AG08395 (cell line): ENCODE measurements around the gene ARL5C.
"Not testable (repeated sequence)": the region's sequence is repeated elsewhere in the genome, so short reads cannot be mapped to it uniquely, and the experiment has no call there.

Experiments used
- DNase-seq: peaks from one replicate; pipeline ENCODE4 v3.0.0; 2012; ENCODE audit warnings: mixed read lengths, low spot score

Gene ARL5C

GRCh38 chr17:39194089-39194984 lies 28.4 kb upstream of the ARL5C start:
- DNase-seq, result peak; percentile 85

- no peak for DNase-seq
Measured at GRCh38 chr17:39193346-39193745, 27.4 kb upstream of the ARL5C start.

GRCh38 chr17:39192901-39193300 lies 26.9 kb upstream of the ARL5C start:
- no peak for DNase-seq

GRCh38 chr17:39191750-39192510 lies 26.0 kb upstream of the ARL5C start:
- DNase-seq, result no peak

DNA sequence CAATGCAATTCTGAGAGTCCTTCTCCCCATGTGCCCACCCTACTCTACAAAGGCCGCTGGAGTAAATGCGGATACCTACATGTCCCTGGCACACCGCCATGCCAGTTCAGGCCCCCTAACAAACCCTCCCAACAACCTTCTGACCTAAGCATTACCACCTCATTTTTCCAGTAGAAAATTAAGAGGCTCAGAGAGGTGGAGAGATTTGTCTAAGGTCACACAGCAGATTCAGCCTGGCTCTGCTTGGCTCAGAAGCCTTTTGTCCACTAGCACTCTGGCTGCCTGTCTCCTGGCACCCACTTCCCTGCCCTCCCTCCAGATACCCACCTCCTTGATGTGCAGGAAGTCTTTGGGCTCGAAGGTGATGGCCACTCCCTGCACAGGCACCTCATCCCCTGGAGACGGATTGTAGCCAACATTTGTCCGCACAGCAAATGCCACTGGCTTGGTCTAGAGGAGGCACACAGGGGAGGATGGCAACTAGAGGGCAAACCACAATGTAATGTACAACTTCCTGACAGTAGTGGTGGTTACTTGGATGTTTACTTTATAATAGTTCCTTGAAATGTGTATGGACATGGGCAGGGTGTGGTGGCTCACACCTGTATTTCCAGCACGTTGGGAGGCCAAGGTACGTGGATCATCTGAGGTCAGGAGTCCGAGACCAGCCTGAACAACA lies 21.3 kb upstream of the ARL5C start:
- DNase-seq, result no peak

GRCh38 chr17:39186481-39187002 lies 20.6 kb upstream of the ARL5C start:
- no peak for DNase-seq

GRCh38 chr17:39183720-39184119 lies 17.8 kb upstream of the ARL5C start:
- no peak for DNase-seq

- DNase-seq, result no peak
Measured at GRCh38 chr17:39183045-39183444, 17.1 kb upstream of the ARL5C start.

GRCh38 chr17:39181303-39181702 lies 15.3 kb upstream of the ARL5C start:
- DNase-seq, result no peak

- peak; percentile 60 for DNase-seq
Measured at GRCh38 chr17:39178536-39178935, 12.6 kb upstream of the ARL5C start.

- DNase-seq, result no peak
Measured at GRCh38 chr17:39177256-39177655, 11.3 kb upstream of the ARL5C start.

GRCh38 chr17:39175695-39176093 lies 9.7 kb upstream of the ARL5C start:
- no peak for DNase-seq

GRCh38 chr17:39174920-39175694 lies 9.1 kb upstream of the ARL5C start:
- peak; percentile 73 for DNase-seq

DNA sequence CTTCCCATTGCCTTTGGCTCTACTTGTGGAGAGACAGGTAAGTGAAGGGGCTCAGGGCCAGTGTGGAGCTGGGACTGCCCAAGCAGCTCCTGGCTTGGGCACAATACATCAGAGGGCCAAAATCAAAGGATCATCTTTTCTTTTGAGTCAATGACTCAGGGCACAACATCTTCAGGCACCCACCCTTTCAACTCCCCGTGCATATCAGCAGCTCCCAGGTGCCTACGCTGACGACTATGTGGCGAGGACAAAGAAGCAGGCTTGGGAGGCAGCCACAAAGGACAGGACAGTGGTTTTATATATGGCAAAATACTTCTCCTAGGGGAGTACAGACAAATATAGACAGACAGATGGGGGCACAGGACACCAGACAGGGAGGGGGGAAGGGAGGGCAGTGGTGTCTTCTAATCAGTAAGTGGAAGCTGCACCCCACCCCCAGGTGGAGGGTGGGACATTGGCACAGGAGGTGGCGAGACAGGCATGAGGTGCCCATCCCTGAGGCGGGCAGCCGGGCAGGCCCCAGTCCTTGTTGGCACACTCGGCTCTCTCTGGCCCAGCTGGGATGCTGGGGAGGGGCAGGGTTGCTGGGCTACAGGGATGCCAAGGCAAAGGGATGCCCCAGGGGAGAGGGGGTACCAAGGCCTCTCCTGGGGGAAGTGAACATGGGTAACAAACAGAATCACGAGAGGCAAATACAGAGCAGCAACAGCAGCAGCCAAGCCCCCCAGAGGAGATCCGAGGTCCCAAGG lies 7.7 kb upstream of the ARL5C start:
- no peak for DNase-seq

DNA sequence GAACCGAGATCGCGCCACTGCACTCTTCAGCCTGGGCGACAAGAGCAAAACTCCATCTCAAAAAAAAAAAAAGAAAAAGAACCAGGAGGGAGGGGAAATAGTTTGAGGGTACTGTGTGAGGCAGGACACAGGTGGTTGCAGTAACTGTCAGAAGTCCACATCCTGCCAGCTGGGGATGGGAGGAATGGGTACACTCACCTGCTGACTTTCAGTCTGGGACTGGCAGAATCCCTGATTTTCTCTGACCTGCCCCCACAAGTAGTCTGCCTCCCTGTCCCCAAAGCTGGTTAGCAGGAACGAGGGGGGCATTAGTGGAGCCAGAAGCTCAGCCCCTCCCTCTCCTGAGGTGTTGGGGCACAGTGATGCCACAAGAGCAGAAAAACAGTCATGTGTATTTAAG lies 7.1 kb upstream of the ARL5C start:
- no peak for DNase-seq

DNA sequence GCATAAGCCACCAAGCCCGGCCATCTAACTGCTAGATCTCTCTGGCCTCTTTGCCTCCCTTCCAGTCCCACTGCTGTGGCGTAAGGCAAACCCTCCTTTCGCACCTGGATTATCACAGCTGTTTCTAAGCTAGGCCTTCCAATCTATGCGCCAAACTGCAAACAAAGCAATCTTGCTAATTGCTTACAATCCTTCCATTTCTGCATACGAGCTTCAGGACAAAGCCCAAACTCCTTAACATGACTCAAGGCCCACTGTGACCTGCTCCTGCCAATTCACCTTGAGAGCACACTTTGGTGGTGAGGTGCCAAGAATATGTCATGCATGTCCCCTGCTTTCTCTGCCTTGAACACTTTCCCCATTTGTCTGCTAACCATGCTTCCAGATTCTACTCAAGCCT lies 6.0 kb upstream of the ARL5C start:
- no peak for DNase-seq

GRCh38 chr17:39170558-39170957 lies 4.6 kb upstream of the ARL5C start:
- DNase-seq, result no peak

- DNase-seq, result no peak
Measured at GRCh38 chr17:39170109-39170508, 4.1 kb upstream of the ARL5C start.

GRCh38 chr17:39169518-39169917 lies 3.6 kb upstream of the ARL5C start:
- DNase-seq, result no peak

DNA sequence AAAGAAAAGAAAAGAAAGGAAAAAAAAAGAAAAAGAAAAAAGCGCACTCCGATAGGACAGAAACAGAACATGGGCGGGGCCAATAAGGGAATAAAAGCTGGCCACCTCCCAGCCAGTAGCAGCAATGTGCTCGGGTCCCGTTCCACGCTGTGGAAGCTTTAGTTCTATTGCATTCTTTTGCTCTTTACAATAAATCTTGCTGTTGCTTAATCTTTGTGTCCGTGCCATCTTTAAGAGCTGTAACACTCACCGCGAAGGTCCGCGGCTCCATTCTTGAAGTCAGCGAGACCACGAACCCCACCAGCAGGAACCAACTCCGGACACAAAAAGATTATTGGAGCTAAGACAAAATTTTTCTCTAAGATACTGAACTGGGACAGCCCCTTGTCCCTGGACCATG lies 3.1 kb upstream of the ARL5C start:
- no peak for DNase-seq

DNA sequence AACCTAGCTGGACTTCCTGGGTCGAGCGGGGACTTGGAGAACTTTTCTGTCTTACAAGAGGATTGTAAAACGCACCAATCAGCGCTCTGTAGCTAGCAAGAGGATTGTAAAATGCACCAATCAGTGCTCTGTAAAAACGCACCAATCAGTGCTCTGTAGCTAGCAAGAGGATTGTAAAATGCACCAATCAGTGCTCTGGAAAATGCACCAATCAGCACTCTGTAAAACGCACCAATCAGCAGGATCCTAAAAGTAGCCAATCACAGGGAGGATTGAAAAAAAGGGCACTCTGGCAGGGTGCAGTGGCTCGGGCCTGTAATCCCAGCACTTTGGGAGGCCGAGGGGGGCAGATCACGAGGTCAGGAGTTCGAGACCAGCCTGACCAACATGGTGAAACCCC lies 2.5 kb upstream of the ARL5C start:
- DNase-seq, result not testable (repeated sequence)
